MM.1S (cell line): Measurements from ENCODE around the gene MFNG.

Experiments used
- CTCF ChIP-seq: fragments of 300-600 bp; sonication (generic); IDR thresholded peaks from 2 replicates; pipeline ENCODE4 v1.5.1; 2016; ENCODE audit warnings: antibody characterized with exemption, low read length, mixed read lengths
- EZH2 ChIP-seq: fragments of 300-600 bp; sonication (generic); optimal IDR thresholded peaks from 2 replicates; pipeline ENCODE3; 2017; ENCODE audit warnings: low read depth, mild to moderate bottlenecking, antibody characterized with exemption, low read length, mixed read lengths

- TF ChIP-seq CTCF = no peak
- no peak for TF ChIP-seq EZH2
Observed at GRCh38 chr22:37425800-37426705, 60.1 kb downstream of the MFNG start.
